GM18526 (cell line): ENCODE results near the gene SYT7.

Source experiments
- POLR2A ChIP-seq: IDR thresholded peaks from 3 replicates; pipeline ENCODE4 v1.6.1; 2011; ENCODE audit not compliant: insufficient read length; ENCODE audit errors: extremely low read depth

Gene SYT7

GRCh38 chr11:61554172-61554988, 26.5 kb downstream of the SYT7 start:
- no peak for TF ChIP-seq POLR2A

DNA sequence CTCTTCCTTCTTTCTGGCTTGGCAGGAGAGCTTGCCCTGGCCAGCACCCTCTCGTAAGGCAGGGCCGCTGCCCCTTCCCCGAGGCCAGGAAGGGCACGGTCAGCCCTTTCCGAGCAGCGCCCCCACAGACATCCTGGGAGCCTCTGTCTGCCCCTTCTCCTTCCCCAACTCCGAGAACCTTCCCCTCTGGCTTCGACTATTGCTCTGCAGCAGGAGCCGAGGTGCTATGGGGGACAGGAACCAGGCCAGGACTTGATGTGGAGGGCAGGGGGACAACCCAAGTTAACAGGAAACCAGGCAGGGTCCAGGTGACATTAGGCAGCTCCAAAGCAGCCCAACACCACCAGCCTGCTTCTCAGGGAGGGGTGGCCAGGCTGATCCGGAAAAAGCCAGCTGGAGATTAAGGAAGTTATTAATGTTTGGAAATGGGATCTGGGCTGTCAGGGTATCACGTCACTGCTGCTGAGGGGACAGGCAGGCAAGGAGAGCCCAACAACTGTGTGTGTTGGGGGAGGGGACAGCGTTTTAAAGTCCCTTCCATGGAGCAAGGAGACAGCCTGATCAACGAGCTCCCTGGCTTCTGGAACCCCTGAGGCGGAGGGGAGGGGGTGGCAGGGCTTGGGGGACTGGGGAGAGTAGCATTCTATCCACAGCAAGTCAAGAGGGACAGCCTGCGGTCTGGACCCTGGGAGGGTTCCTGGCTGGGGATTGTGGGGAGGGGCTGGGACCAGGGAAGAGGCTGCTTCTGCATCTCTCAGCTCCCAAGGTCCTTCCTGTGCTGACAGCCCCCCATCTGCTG, 27.3 kb downstream of the SYT7 start:
- no peak for TF ChIP-seq POLR2A

DNA sequence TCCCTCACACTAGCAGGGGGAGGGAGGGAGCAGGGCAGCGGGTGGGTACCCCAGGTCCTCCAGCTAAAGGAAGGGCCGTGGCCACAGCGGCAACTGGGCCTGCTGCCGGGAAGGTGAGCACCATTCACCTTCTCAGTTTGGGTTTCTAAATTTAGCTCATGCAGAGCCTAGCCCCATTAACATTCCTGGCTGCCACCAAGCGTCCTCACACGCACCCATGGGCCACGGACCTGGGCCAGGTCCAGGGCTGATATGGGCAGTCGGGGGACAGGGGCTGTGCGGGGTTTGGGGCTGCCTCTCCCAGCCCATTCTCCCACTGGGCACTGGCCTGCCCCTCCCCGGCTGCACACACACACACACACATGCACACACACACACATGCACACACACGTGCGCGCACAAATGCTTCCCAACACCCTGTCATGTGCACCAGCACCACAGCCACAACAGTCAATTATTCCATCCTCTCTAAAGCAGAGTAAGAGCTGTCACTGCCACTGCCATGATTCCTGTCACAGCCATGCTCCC, 28.7 kb downstream of the SYT7 start:
- no peak for TF ChIP-seq POLR2A

DNA sequence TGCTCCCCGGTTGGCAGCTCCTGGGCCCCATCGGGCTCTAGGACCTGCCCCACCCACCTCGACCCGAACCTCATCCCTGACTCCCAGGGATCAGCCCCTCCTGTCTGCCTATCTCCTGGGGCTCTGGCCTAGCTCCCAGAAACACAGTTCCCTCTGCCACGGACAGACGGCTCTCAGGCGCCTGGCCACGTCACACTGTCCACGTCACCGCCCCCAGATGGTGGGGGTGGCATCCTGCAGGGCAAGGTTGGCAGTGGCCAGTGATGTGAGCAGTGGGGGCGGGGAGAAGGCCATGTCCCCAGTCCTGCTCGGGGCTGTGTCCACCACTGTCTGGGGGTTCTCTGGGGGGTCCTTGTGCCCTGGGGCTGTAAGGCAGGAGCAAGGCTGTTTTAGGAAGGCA, 29.2 kb downstream of the SYT7 start:
- no peak for TF ChIP-seq POLR2A

DNA sequence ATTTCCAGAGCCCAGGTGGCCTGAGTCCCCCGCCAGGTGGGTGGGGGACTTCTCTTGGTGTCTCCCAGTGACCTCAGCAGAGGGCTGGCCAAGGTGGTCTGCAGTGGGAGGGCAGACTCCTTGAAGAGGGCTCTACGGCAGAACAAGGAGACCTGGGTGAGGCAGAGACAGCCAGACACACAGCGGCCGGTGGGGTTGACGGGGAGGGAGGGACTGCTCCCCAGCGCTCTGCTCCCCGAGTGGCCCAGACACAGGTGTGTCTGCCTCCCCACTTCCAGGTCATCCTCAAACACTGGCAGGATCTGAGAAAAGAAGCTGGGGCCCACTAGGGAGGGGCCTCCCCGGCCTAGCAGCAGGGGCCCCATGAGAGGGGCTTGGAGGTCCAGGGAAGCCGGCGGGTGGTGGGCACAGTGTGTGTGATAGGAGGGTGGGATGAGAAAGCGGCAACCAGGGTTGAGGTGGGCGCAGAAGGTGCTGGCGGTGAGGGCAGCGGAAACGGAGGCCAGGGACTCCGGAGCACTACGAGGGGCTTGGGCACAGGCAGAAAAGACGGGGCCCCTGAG, 30.1 kb downstream of the SYT7 start:
- TF ChIP-seq POLR2A, result no peak

- TF ChIP-seq POLR2A, result no peak
Measured at GRCh38 chr11:61549662-61550568, 31.0 kb downstream of the SYT7 start.

DNA sequence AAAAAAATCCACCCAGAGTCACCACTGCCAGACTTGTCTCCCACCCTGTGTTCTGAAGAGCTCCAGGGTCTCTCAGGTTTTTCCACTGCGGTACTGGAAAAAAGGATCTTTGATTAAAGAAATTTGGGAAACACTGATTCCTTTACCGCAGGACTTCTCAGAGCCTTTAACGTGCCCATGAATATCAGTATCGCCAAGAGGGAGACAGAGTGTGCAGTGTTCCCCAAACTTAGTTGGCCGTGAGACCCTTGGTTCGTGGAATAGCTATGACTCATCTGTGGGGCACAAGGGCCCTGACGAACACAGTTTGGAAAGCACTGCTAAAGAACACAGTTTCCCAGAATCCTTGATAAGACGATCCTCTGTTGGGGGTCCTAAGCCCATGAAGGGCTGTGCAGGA, 31.7 kb downstream of the SYT7 start:
- no peak for TF ChIP-seq POLR2A

DNA sequence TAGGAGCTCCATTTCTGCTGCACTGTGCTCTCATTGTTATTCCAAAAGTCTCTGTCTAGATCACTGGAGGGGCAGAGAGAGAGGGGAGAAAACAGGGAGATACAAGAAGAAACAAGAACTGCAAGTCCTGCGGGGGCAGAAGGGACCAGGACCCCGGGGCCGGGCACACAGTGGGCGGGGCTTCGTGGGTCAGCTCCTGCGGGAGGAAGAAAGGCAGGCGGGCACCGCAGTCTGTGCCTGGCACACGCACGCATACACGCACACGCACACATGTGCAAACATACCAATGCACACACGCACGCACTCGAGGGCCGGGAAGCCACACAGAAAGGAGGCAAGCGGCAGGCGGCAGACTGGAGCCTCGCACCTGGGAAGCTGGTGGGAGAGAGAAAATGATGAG, 33.6 kb downstream of the SYT7 start:
- no peak for TF ChIP-seq POLR2A

DNA sequence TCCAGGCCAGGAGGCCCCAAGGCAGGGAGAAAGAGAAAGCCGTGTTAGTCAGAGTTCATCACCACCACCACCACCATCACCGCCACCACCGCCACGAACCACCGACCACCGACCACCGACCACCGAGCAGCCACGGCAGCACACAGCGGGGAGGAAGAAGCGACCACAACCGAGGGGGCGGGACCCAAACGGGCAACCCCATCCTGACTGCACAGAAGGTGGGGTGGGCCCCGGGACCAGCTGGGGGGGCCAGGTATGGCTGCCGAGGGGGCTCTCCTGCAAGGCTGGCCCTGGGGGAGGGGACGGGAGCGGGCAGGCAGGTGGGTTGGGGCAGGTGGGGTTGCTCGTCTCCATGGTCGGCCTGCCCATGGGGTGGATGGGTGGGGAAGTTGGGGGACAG, 34.2 kb downstream of the SYT7 start:
- TF ChIP-seq POLR2A, result no peak

- TF ChIP-seq POLR2A, result no peak
Measured at GRCh38 chr11:61545921-61546320, 35.0 kb downstream of the SYT7 start.

- no peak for TF ChIP-seq POLR2A
Measured at GRCh38 chr11:61545341-61545740, 35.5 kb downstream of the SYT7 start.

DNA sequence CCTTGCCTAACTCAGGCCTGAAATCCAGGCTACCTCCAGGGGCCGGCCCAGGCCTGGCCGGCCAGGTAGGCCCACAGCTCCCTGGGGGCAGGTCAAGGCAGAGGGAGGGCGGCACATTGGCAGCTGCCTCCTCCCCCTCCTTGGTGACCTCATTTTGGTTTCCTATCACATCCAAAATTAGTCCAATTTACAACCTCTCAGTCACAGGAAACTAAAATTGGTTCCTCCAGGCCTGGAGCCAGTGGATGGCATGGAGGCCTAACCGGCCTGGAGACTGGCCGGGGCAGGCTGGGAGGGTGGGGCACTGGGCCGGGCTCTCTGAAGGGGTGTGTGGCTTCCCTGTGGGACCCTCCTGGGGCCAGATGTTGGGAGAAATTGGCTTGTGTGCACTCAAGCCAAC, 36.4 kb downstream of the SYT7 start:
- no peak for TF ChIP-seq POLR2A

DNA sequence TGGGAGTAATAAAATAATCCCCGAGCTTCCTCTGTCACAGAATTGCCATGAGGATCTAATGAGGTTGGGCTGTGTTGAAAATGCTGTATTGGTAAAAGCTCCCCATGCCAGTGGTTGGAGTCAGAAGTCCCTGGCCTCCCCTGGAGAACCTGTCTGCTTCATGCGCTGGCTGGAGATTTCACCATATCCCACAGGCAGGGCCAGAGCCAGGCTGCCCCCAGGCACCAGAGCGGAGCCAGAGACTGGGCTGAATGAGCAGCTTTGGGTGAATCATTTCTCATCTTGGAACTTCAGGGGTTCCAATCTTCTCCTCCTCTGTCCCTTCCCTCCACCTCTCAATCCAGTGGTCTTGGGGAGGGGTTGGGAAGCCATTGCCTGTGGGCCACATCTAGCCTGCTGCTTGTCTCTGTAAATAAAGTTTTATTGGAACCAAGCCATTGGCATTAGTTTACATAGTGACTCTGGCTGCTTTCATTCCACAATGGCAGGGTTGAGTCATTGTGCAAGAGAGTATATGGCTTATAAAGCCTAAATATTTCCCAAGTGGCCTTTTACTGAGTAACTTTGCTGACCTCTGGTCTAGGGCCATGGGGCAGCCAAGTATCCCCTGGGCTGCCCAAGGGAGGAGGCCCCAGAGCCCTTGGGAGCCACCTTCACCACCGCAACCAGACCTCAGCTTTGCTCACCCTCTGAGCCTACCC, 37.1 kb downstream of the SYT7 start:
- TF ChIP-seq POLR2A, result no peak

DNA sequence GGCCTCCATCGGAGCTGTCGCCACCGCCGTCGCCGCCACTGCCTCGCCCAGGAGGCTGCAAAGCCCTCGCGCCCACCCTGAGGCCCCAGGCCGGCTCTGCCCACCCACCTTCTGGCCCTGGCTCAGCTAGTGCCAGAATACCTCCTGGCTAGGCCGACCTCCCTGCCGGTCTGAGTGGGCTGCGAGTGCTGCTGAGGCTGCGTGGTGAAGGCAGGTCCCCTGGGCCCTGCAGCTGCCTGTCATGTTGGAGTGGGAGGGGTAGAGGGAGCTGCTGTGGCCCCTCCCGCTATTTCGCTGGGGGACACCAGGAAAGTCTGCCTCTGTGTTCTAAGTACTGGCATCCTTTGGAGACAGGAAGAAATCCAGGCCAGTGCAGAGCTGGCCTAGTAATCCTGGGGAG, 38.2 kb downstream of the SYT7 start:
- TF ChIP-seq POLR2A, result no peak
